Fibroblast of villous mesenchyme (primary cell): Measurements from ENCODE around the gene MC1R. TPM values are rescaled to one million over a fixed set of nuclear protein-coding genes. Genes with fewer than 3 reads are reported as not detected.
A peak's percentile ranks its signal among the peaks of the same experiment; 100 is the strongest.

ENCODE experiments used
- DNase-seq: peaks from one replicate; pipeline ENCODE4 v3.0.0-alpha.2; 2010; ENCODE audit warnings: low read depth
- H3K4me3 ChIP-seq: 2 replicates; pipeline ENCODE4 v1.5.1; 2011; ENCODE audit warnings: low read depth, mild to moderate bottlenecking, low read length
- CTCF ChIP-seq: IDR thresholded peaks from 2 replicates; pipeline ENCODE4 v1.5.1; 2012; ENCODE audit warnings: low read depth, mild to moderate bottlenecking, low read length; ENCODE audit not compliant: insufficient read depth
- total RNA-seq: library from RNA; depleted of rRNA; stranded (reverse); fragments of >200 nt; gene quantifications from 2 replicates; pipeline ENCODE4 v1.2.3, GENCODE V29; 2012

Gene MC1R
- total RNA-seq, 1 donor = 3.9 TPM

- DNase-seq = no peak
- TF ChIP-seq CTCF = no peak
- H3K4me3 ChIP-seq = no peak overlapping the region
Observed at GRCh38 chr16:89915303-89916232, 3.1 kb upstream of the MC1R start.

GRCh38 chr16:89917773-89918452 lies 749 bp upstream of the MC1R start:
- TF ChIP-seq CTCF = no peak
- peak; percentile 91 for DNase-seq
- H3K4me3 ChIP-seq = peak overlapping the region; percentile 55

GRCh38 chr16:89919535-89920406 lies 1.1 kb downstream of the MC1R start:
- TF ChIP-seq CTCF = no peak
- DNase-seq = no peak
- no peak overlapping the region for H3K4me3 ChIP-seq

GRCh38 chr16:89920723-89921122 lies 2.1 kb downstream of the MC1R start:
- peak; percentile 22 for DNase-seq
- no peak for TF ChIP-seq CTCF
- H3K4me3 ChIP-seq = no peak overlapping the region

GRCh38 chr16:89921131-89921701 lies 2.6 kb downstream of the MC1R start:
- DNase-seq = no peak
- H3K4me3 ChIP-seq = peak overlapping the region; percentile 18
- TF ChIP-seq CTCF = no peak
